ENCODE results near the gene WDR77. TPM values are rescaled to one million over a fixed set of nuclear protein-coding genes. Genes with fewer than 3 reads are reported as not detected.

WDR77 gene
- total RNA-seq, 6 experiments from 2014 or later: 42.5 to 53.7 (median 47.7) TPM

GRCh38 chr1:111489604-111490003 lies 40.5 kb upstream of the WDR77 start:
- H3K4me1 Mint-ChIP-seq (ENCODE audit: low read depth): peaks cover 6% of the 10 kb centered on the region; the same call in 1 of the 2 replicates
- no peak for TF ChIP-seq CTCF (IDR thresholded peaks at IDR 0.05)
- no peak overlapping the region for H3K27ac Mint-ChIP-seq
- no peak for DNase-seq
- no peaks in the 10 kb centered on the region; the same call in 1 of the 2 replicates for H3K9me3 Mint-ChIP-seq
- H3K27me3 Mint-ChIP-seq (ENCODE audit: insufficient read depth): peaks cover 5% of the 10 kb centered on the region
- no peak overlapping the region for H3K4me3 Mint-ChIP-seq
- no peaks in the 10 kb centered on the region for H3K36me3 Mint-ChIP-seq (ENCODE audit: low read depth)

DNA sequence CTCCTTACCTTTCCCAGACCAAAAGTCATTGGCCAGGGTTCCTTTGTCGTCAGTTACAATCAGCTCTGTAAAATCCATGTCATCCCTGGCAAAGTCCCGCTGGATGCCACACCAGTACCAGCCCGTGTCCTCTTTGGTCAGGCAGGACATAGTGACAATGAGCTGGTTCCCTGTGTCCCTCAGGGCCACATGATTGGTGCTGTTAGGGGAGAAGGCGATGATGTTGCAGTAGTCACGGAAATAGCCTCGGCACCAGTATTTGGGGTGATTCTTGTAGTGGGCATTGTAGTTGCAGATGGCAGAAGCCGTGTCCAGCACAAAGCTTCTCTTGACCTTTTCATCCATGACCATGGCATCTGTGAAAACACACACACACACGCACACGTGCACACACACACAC lies 39.6 kb upstream of the WDR77 start:
- Mint-ChIP-seq H3K9me3 (no peaks in the 10 kb centered on the region), H3K4me1 (ENCODE audit: low read depth) (peaks cover 14% of the 10 kb centered on the region), H3K27me3 (ENCODE audit: insufficient read depth) (no peaks in the 10 kb centered on the region; the same call in 1 of the 2 replicates), H3K36me3 (ENCODE audit: low read depth) (no peaks in the 10 kb centered on the region), H3K27ac (no peak overlapping the region), H3K4me3 (no peak overlapping the region)
- TF ChIP-seq CTCF (IDR thresholded peaks at IDR 0.05): no peak
- DNase-seq: no peak

GRCh38 chr1:111487133-111487532 lies 38.1 kb upstream of the WDR77 start:
- H3K27ac Mint-ChIP-seq: no peak overlapping the region
- H3K27me3 Mint-ChIP-seq (ENCODE audit: insufficient read depth): no peaks in the 10 kb centered on the region; the same call in 1 of the 2 replicates
- no peak for TF ChIP-seq CTCF (IDR thresholded peaks at IDR 0.05)
- no peaks in the 10 kb centered on the region for H3K9me3 Mint-ChIP-seq
- no peak overlapping the region for H3K4me3 Mint-ChIP-seq
- DNase-seq: no peak
- H3K4me1 Mint-ChIP-seq (ENCODE audit: low read depth): peaks cover 30% of the 10 kb centered on the region
- no peaks in the 10 kb centered on the region for H3K36me3 Mint-ChIP-seq (ENCODE audit: low read depth)

- Mint-ChIP-seq H3K4me3 (no peak overlapping the region), H3K27ac (no peak overlapping the region), H3K27me3 (ENCODE audit: insufficient read depth) (no peaks in the 10 kb centered on the region; the same call in 1 of the 2 replicates), H3K9me3 (no peaks in the 10 kb centered on the region), H3K4me1 (ENCODE audit: low read depth) (peaks cover 37% of the 10 kb centered on the region), H3K36me3 (ENCODE audit: low read depth) (no peaks in the 10 kb centered on the region)
- DNase-seq: no peak
- TF ChIP-seq CTCF (IDR thresholded peaks at IDR 0.05): no peak
Measured at GRCh38 chr1:111486431-111486830, 37.4 kb upstream of the WDR77 start.

DNA sequence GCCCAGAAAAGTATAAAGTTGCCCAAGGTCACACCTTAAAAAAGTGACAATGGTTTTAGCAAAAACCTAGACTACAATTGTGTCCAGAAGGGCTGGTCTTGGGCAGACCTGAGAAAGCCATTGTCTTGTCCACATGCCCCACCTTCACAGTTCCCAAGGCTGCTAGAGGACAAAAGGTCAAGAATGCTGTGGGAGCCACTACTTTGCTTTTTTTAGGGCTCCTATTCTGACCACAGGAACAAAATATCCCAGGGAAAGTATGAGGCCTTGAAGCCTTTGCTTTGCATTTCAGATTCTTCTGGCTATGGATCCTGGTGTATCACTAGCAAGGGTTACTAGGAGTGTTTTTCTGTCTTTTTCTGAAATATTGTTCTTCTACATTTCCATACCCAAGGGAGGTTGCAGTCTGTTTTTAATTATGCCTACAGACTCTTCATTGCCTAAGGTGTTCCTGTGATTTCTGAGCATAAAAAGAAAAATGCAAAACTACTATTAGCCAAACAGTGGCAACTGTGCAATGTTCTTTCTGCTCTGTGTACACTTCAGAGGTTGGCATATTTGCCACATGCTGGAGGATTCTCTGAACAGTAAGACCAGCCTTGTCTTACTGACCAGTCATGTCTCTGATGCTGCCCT lies 35.5 kb upstream of the WDR77 start:
- Mint-ChIP-seq H3K27me3 (ENCODE audit: insufficient read depth) (no peaks in the 10 kb centered on the region), H3K4me3 (no peak overlapping the region), H3K9me3 (no peaks in the 10 kb centered on the region), H3K4me1 (ENCODE audit: low read depth) (peaks cover 33% of the 10 kb centered on the region), H3K36me3 (ENCODE audit: low read depth) (no peaks in the 10 kb centered on the region), H3K27ac (no peak overlapping the region)
- no peak for TF ChIP-seq CTCF (IDR thresholded peaks at IDR 0.05)
- DNase-seq: no peak
